ENCODE measurements around the gene NES.

DNA sequence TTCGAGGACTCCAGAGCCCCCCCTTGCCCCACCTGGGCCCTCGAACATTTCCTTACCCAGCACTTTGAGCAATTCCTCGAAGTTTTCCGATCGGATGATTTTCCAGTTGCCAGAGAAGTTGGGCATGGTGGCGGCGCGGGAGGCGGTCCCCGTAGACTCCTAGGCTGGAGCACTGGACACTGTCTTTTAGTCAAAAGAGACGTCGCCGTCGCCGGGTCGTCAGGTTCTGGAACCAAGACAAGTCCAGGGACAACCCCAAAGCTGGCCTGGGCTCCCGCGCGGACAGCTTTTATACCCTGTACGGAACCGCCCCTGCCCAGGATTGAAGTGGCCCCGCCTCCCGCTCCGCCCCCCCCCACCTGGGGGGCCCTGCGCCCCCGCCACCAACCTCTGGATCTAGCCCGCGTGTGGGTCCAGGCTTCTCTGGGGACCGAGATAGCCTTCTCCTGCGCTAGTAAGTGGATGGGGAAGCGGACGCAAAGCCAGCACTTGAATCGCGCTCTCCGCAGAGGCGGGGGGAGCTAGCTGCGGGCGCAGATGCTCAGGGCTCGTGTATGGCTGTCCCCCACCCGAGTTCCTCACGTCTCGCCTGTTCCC is 28.2 kb upstream of the NES start, which contains the start of gene CRABP2:
- TF ChIP-seq, protein P1, sequence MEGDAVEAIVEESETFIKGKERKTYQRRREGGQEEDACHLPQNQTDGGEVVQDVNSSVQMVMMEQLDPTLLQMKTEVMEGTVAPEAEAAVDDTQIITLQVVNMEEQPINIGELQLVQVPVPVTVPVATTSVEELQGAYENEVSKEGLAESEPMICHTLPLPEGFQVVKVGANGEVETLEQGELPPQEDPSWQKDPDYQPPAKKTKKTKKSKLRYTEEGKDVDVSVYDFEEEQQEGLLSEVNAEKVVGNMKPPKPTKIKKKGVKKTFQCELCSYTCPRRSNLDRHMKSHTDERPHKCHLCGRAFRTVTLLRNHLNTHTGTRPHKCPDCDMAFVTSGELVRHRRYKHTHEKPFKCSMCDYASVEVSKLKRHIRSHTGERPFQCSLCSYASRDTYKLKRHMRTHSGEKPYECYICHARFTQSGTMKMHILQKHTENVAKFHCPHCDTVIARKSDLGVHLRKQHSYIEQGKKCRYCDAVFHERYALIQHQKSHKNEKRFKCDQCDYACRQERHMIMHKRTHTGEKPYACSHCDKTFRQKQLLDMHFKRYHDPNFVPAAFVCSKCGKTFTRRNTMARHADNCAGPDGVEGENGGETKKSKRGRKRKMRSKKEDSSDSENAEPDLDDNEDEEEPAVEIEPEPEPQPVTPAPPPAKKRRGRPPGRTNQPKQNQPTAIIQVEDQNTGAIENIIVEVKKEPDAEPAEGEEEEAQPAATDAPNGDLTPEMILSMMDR (IDR thresholded peaks at IDR 0.05; ENCODE audit: borderline replicate concordance, extremely low read depth, low read length, poor library complexity, severe bottlenecking), result no peak
- TF ChIP-seq EZH2 (IDR thresholded peaks at IDR 0.05; ENCODE audit: borderline replicate concordance, low read depth, low read length, severe bottlenecking), result no peak

Measured in DND-41 (cell line).